Sigmoid colon (tissue), 7 donors: Measurements from ENCODE around the gene ADGRV1. TPM values are rescaled to one million over a fixed set of nuclear protein-coding genes. Genes with fewer than 3 reads are reported as not detected.

ENCODE experiments used
- DNase-seq: peaks from one replicate; pipeline ENCODE4 v3.0.0-alpha.2; 2019
- H3K27ac ChIP-seq, 4 donors: fragments of 200-600 bp; sonication (generic); one replicate each; pipeline ENCODE4 v1.5.1; 2016 to 2019; ENCODE audit warnings: mild to moderate bottlenecking in 1 of 4
- H3K27me3 ChIP-seq, 3 donors: fragments of 200-600 bp; sonication (generic); one replicate each; pipeline ENCODE4 v1.5.1; 2019; ENCODE audit warnings: mild to moderate bottlenecking in 1 of 3
- H3K36me3 ChIP-seq, 4 donors: fragments of 200-600 bp; sonication (generic); one replicate each; pipeline ENCODE4 v1.5.1; 2016 to 2019
- H3K4me1 ChIP-seq, 4 donors: fragments of 200-600 bp; sonication (generic); one replicate each; pipeline ENCODE4 v1.5.1; 2017 to 2019
- H3K4me3 ChIP-seq, 4 donors: fragments of 200-600 bp; sonication (generic); one replicate each; pipeline ENCODE4 v1.5.1; 2017 to 2019; ENCODE audit warnings: mild to moderate bottlenecking in 2 of 4, moderate library complexity in 1 of 4
- H3K9me3 ChIP-seq, 4 donors: fragments of 200-600 bp in 3 of 4; sonication (generic) in 3 of 4; one replicate each; pipeline versions ENCODE4 v1.5.1 to v1.6.1; 2013 to 2019
- CTCF ChIP-seq, 4 experiments: fragments of 450-650 bp in 3 of 4; fragments of 200-600 bp in 1 of 4; IDR thresholded peaks; one replicate each; pipeline ENCODE4 v1.5.1; 2016 to 2019; ENCODE audit warnings: antibody characterized with exemption in 4 of 4, mild to moderate bottlenecking in 3 of 4, moderate library complexity in 2 of 4
- EP300 ChIP-seq, 4 donors: sonication (generic); formaldehyde crosslinking; IDR thresholded peaks; one replicate each; pipeline ENCODE4 v1.6.1; 2017; ENCODE audit warnings: antibody characterized with exemption in 4 of 4
- POLR2A ChIP-seq, 2 donors: fragments of 450-650 bp; IDR thresholded peaks; one replicate each; pipeline ENCODE4 v1.6.1; 2016; ENCODE audit warnings: antibody characterized with exemption in 2 of 2, mild to moderate bottlenecking in 2 of 2, moderate library complexity in 2 of 2
- POLR2AphosphoS5 ChIP-seq, 4 donors: sonication (generic); formaldehyde crosslinking; IDR thresholded peaks; one replicate each; pipeline ENCODE4 v1.6.1; 2017; ENCODE audit warnings: antibody characterized with exemption in 4 of 4
- WGBS, 2 donors: extraction: QIAGEN DNeasy Blood & Tissue Kit; methylation state at CpG; one replicate each; pipeline ENCODE4 v1.1.7; 2013; 5-methylcytosine and 5-hydroxymethylcytosine counted together
- intact Hi-C: fragments of 100-400 bp; cut with DNase I; formaldehyde crosslinking; loops from one replicate; pipeline ENCODE4 v1.15.1; 2023
- polyA plus RNA-seq, 3 donors: library from polyadenylated mRNA; stranded (reverse); fragments of 200-250 nt; gene quantifications; one replicate each; pipeline ENCODE4 v1.2.3, GENCODE V29; 2013
- total RNA-seq, 4 donors: library from RNA; depleted of rRNA; stranded (reverse); fragments of >200 nt; gene quantifications; one replicate each; pipeline ENCODE4 v1.1.0, GENCODE V29; 2016
- donor health status: healthy with polysubstance abuse.
- donor health status: Bipolar disorder and iron deficiency.
- donor health status: healthy.

ADGRV1 gene
- total and polyA plus RNA-seq, 7 donors: 0.54 to 2.1 (median 0.74) TPM; not detected in 1

- no peaks in the 10 kb centered on the region for H3K36me3 ChIP-seq
- WGBS, 2 donors: 90 to 93% methylated on average over 1 of the region's 1 CpG
- H3K27me3 ChIP-seq: no peaks in the 10 kb centered on the region
- H3K9me3 ChIP-seq: no peaks in the 10 kb centered on the region
- H3K27ac ChIP-seq: no peak overlapping the region
- TF ChIP-seq EP300 (IDR thresholded peaks at IDR 0.05): no peak
- no peak for TF ChIP-seq POLR2AphosphoS5 (IDR thresholded peaks at IDR 0.05)
- no peak for TF ChIP-seq POLR2A (IDR thresholded peaks at IDR 0.05)
- no peak for TF ChIP-seq CTCF (IDR thresholded peaks at IDR 0.05)
- no peaks in the 10 kb centered on the region for H3K4me1 ChIP-seq
- H3K4me3 ChIP-seq: no peak overlapping the region
- intact Hi-C loops: no loop called here
- no peak for DNase-seq
Observed at GRCh38 chr5:90890180-90890579, 331.6 kb downstream of the ADGRV1 start.

GRCh38 chr5:90894866-90895420 lies 336.3 kb downstream of the ADGRV1 start:
- Histone ChIP-seq H3K4me3 (no peak overlapping the region), H3K4me1 (no peaks in the 10 kb centered on the region), H3K9me3 (no peaks in the 10 kb centered on the region), H3K27me3 (no peaks in the 10 kb centered on the region), H3K27ac (no peak overlapping the region), H3K36me3 (no peaks in the 10 kb centered on the region)
- 94 to 96% methylated on average over 2 of the region's 2 CpGs for WGBS, 2 donors
- intact Hi-C loops: no loop called here
- no peak for DNase-seq
- TF ChIP-seq CTCF (IDR thresholded peaks at IDR 0.05) (no peak), POLR2AphosphoS5 (IDR thresholded peaks at IDR 0.05) (no peak), POLR2A (IDR thresholded peaks at IDR 0.05) (no peak), EP300 (IDR thresholded peaks at IDR 0.05) (no peak)

DNA sequence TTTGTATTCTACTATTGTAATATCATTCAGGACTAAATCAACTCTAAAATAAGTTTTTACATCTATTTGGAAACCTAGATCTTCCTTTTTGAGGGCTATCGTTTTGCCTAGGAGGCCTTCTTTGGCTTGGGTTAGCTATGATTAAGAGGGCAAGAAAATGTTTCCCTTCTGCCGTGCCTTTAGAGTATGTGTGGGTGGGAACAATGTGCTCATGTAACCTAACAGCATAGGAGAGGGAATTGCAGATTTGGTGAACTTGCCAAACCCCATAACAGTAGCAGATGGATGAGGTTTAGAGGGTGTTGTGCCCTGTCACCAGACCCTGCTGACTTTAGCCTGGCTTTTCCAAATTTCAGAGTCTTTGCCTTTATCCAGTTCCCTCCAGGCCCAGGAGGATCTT lies 339.0 kb downstream of the ADGRV1 start:
- Histone ChIP-seq H3K4me1 (no peaks in the 10 kb centered on the region), H3K4me3 (no peak overlapping the region), H3K9me3 (no peaks in the 10 kb centered on the region), H3K36me3 (no peaks in the 10 kb centered on the region), H3K27ac (no peak overlapping the region), H3K27me3 (no peaks in the 10 kb centered on the region)
- intact Hi-C loops: no loop called here
- no peak for DNase-seq
- WGBS, 2 donors: 84 to 89% methylated on average over 2 of the region's 2 CpGs
- TF ChIP-seq CTCF (IDR thresholded peaks at IDR 0.05): no peak
- no peak for TF ChIP-seq POLR2AphosphoS5 (IDR thresholded peaks at IDR 0.05)
- TF ChIP-seq EP300 (IDR thresholded peaks at IDR 0.05): no peak
- no peak for TF ChIP-seq POLR2A (IDR thresholded peaks at IDR 0.05)

DNA sequence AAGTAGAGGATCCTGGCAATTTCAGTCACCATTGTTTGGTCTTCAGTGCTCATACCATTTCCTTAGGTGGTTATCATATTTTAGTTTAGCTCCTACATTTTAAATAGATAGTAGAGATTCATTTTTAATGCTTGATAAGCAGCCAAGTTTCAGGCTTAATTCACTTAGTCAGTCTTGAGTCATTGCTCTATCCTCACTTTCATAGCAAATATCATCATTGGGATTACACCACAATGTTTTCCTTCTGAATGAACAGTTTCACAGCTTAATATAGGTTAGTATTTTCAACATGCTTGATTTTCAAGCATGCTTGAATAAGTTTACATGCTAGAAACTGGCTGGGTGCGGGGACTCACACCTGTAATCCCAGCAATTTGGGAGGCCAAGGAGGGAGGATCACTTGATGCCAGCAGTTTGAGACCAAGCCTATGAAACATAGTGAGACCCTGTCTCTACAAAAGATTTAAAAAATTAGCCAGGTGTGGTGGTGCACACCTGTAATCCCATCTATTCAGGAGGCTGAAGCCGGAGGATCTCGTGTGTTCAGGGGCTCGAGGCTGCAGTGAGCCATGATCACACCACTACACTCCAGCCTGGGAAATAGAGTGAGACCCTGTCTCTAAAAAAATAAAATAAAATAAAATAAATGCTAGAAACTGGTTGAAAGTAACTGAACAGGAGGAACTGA lies 339.9 kb downstream of the ADGRV1 start:
- no peaks in the 10 kb centered on the region for H3K4me1 ChIP-seq
- TF ChIP-seq POLR2AphosphoS5 (IDR thresholded peaks at IDR 0.05) (no peak), EP300 (IDR thresholded peaks at IDR 0.05) (no peak), CTCF (IDR thresholded peaks at IDR 0.05) (no peak), POLR2A (IDR thresholded peaks at IDR 0.05) (no peak)
- intact Hi-C loops: no loop called here
- H3K27ac ChIP-seq: no peak overlapping the region
- H3K4me3 ChIP-seq: no peak overlapping the region
- H3K27me3 ChIP-seq: no peaks in the 10 kb centered on the region
- no peak for DNase-seq
- H3K36me3 ChIP-seq: no peaks in the 10 kb centered on the region
- WGBS, 2 donors: 69 to 88% methylated on average over 4 of the region's 4 CpGs
- H3K9me3 ChIP-seq: no peaks in the 10 kb centered on the region
